Measurements from ENCODE around the gene CCDC91.

CCDC91 gene

GRCh38 chr12:28427046-28427445, 236.8 kb downstream of the CCDC91 start:
- TF ChIP-seq ZNF114 (tag by site-specific recombination; IDR thresholded peaks at IDR 0.05) (no peak), SALL2 (tag by site-specific recombination; IDR thresholded peaks at IDR 0.05; ENCODE audit: borderline replicate concordance) (no peak), ZNF140 (tag by site-specific recombination; IDR thresholded peaks at IDR 0.05) (no peak), TCF7L2 (IDR thresholded peaks at IDR 0.05; ENCODE audit: borderline replicate concordance, low read depth, low read length) (no peak), ZIC2 (tag by site-specific recombination; IDR thresholded peaks at IDR 0.05) (no peak), GFI1B (tag by site-specific recombination; IDR thresholded peaks at IDR 0.05) (no peak), ZBTB44 (tag by site-specific recombination; IDR thresholded peaks at IDR 0.05) (no peak), ZNF266 (tag by site-specific recombination; IDR thresholded peaks at IDR 0.05; ENCODE audit: low read depth) (no peak), ZBTB20 (tag by site-specific recombination; IDR thresholded peaks at IDR 0.05) (no peak), ZNF585B (tag by site-specific recombination; IDR thresholded peaks at IDR 0.05) (no peak), ZFHX2 (tag by site-specific recombination; conservative IDR thresholded peaks at IDR 0.05) (no peak), ZNF510 (tag by site-specific recombination; IDR thresholded peaks at IDR 0.05; ENCODE audit: insufficient replicate concordance) (no peak), KLF10 (tag by site-specific recombination; IDR thresholded peaks at IDR 0.05) (no peak), ZNF544 (tag by site-specific recombination; IDR thresholded peaks at IDR 0.05) (no peak), ZNF423 (tag by site-specific recombination; IDR thresholded peaks at IDR 0.05) (no peak), ZEB2 (tag by site-specific recombination; IDR thresholded peaks at IDR 0.05) (no peak)
- TF ChIP-seq, protein P1, sequence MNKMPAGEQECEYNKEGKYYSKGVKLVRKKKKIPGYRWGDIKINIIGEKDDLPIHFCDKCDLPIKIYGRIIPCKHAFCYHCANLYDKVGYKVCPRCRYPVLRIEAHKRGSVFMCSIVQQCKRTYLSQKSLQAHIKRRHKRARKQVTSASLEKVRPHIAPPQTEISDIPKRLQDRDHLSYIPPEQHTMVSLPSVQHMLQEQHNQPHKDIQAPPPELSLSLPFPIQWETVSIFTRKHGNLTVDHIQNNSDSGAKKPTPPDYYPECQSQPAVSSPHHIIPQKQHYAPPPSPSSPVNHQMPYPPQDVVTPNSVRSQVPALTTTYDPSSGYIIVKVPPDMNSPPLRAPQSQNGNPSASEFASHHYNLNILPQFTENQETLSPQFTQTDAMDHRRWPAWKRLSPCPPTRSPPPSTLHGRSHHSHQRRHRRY (tag by site-specific recombination; IDR thresholded peaks at IDR 0.05), result no peak
- TF ChIP-seq, protein P2, sequence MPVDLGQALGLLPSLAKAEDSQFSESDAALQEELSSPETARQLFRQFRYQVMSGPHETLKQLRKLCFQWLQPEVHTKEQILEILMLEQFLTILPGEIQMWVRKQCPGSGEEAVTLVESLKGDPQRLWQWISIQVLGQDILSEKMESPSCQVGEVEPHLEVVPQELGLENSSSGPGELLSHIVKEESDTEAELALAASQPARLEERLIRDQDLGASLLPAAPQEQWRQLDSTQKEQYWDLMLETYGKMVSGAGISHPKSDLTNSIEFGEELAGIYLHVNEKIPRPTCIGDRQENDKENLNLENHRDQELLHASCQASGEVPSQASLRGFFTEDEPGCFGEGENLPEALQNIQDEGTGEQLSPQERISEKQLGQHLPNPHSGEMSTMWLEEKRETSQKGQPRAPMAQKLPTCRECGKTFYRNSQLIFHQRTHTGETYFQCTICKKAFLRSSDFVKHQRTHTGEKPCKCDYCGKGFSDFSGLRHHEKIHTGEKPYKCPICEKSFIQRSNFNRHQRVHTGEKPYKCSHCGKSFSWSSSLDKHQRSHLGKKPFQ (tag by site-specific recombination; IDR thresholded peaks at IDR 0.05), result no peak
- TF ChIP-seq, protein P3, sequence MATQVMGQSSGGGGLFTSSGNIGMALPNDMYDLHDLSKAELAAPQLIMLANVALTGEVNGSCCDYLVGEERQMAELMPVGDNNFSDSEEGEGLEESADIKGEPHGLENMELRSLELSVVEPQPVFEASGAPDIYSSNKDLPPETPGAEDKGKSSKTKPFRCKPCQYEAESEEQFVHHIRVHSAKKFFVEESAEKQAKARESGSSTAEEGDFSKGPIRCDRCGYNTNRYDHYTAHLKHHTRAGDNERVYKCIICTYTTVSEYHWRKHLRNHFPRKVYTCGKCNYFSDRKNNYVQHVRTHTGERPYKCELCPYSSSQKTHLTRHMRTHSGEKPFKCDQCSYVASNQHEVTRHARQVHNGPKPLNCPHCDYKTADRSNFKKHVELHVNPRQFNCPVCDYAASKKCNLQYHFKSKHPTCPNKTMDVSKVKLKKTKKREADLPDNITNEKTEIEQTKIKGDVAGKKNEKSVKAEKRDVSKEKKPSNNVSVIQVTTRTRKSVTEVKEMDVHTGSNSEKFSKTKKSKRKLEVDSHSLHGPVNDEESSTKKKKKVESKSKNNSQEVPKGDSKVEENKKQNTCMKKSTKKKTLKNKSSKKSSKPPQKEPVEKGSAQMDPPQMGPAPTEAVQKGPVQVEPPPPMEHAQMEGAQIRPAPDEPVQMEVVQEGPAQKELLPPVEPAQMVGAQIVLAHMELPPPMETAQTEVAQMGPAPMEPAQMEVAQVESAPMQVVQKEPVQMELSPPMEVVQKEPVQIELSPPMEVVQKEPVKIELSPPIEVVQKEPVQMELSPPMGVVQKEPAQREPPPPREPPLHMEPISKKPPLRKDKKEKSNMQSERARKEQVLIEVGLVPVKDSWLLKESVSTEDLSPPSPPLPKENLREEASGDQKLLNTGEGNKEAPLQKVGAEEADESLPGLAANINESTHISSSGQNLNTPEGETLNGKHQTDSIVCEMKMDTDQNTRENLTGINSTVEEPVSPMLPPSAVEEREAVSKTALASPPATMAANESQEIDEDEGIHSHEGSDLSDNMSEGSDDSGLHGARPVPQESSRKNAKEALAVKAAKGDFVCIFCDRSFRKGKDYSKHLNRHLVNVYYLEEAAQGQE (tag by site-specific recombination; IDR thresholded peaks at IDR 0.05), result no peak
- TF ChIP-seq, protein P4, sequence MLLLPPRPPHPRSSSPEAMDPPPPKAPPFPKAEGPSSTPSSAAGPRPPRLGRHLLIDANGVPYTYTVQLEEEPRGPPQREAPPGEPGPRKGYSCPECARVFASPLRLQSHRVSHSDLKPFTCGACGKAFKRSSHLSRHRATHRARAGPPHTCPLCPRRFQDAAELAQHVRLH (tag by site-specific recombination; IDR thresholded peaks at IDR 0.05), result no peak
- Histone ChIP-seq H3K4me1 (ENCODE audit: control insufficient read depth, insufficient read depth, low read length) (no peaks in the 10 kb centered on the region), H3K4me3 (ENCODE audit: low read depth, low read length) (no peak overlapping the region), H3K27ac (ENCODE audit: extremely low read depth, low read depth, low read length) (no peak overlapping the region), H3K9me3 (ENCODE audit: control insufficient read depth, insufficient read depth, low read depth, low read length) (no peaks in the 10 kb centered on the region), H3K36me3 (ENCODE audit: control insufficient read depth in 2 of 2, insufficient read depth in 1 of 2, low read length in 2 of 2) (no peaks in the 10 kb centered on the region)
- ChIA-PET POLR2A (no interaction called here), CTCF (interaction anchor here (0.6 kb wide), 1 partner anchor 447 kb away, joined by 3 read pairs; no protein-coding TSS in a partner anchor)

All from HEK293 (cell line).